H9 (cell line): Measurements from ENCODE around the gene HERC6. TPM values are rescaled to one million over a fixed set of nuclear protein-coding genes. Genes with fewer than 3 reads are reported as not detected.

Experiments
- DNase-seq: peaks from one replicate; pipeline ENCODE4 v3.0.0-alpha.2; 2017
- H2AFZ ChIP-seq: one replicate; pipeline ENCODE4 v1.6.1; 2013; ENCODE audit warnings: mild to moderate bottlenecking, low read length, control low read depth, moderate library complexity
- H2AK5ac ChIP-seq: 2 replicates; pipeline ENCODE4 v1.6.1; 2013; ENCODE audit warnings: low read length, control low read depth, mixed read lengths; ENCODE audit not compliant: insufficient read length
- H2BK120ac ChIP-seq: one replicate; pipeline ENCODE4 v1.6.1; 2013; ENCODE audit warnings: low read depth, mild to moderate bottlenecking, low read length, control low read depth, inconsistent platforms; ENCODE audit not compliant: poor library complexity, severe bottlenecking
- H2BK12ac ChIP-seq: 2 replicates; pipeline ENCODE4 v1.6.1; 2013; ENCODE audit warnings: low read length, control low read depth, mixed read lengths, low read depth; ENCODE audit not compliant: insufficient read length
- H2BK15ac ChIP-seq: 2 replicates; pipeline ENCODE4 v1.6.1; 2013; ENCODE audit warnings: low read depth, low read length, control low read depth
- H2BK20ac ChIP-seq: one replicate; pipeline ENCODE4 v1.6.1; 2013; ENCODE audit warnings: low read depth, mild to moderate bottlenecking, low read length, control low read depth, inconsistent platforms; ENCODE audit not compliant: poor library complexity, severe bottlenecking
- H2BK5ac ChIP-seq: 2 replicates; pipeline ENCODE4 v1.6.1; 2013; ENCODE audit warnings: low read length, control low read depth, mixed read lengths; ENCODE audit not compliant: insufficient read length
- H3K14ac ChIP-seq: 2 replicates; pipeline ENCODE4 v1.6.1; 2013; ENCODE audit warnings: low read length, control low read depth; ENCODE audit not compliant: insufficient read depth
- H3K18ac ChIP-seq: 2 replicates; pipeline ENCODE4 v1.6.1; 2013; ENCODE audit warnings: low read depth, mild to moderate bottlenecking, mixed read lengths, low read length, control low read depth; ENCODE audit not compliant: insufficient read length
- H3K23ac ChIP-seq: 2 replicates; pipeline ENCODE4 v1.6.1; 2013; ENCODE audit warnings: low read length, control low read depth, mixed read lengths, low read depth; ENCODE audit not compliant: insufficient read length
- H3K23me2 ChIP-seq: 2 replicates; pipeline ENCODE4 v1.6.1; 2013; ENCODE audit warnings: low read depth, mild to moderate bottlenecking, mixed read lengths, low read length, control low read depth; ENCODE audit not compliant: insufficient read length, poor library complexity, severe bottlenecking
- H3K27ac ChIP-seq: 2 replicates; pipeline ENCODE4 v1.5.1; 2013; ENCODE audit warnings: low read length, control low read depth, mixed read lengths, low read depth; ENCODE audit not compliant: insufficient read length
- H3K27me3 ChIP-seq: 2 replicates; pipeline ENCODE4 v1.6.1; 2013; ENCODE audit warnings: low read length, control low read depth, inconsistent platforms; ENCODE audit not compliant: insufficient read depth
- H3K4ac ChIP-seq: 2 replicates; pipeline ENCODE4 v1.6.1; 2013; ENCODE audit warnings: low read depth, mild to moderate bottlenecking, control low read depth, inconsistent platforms, low read length, moderate library complexity
- H3K4me1 ChIP-seq: 2 replicates; pipeline ENCODE4 v1.6.1; 2013; ENCODE audit warnings: low read length, control low read depth, inconsistent platforms; ENCODE audit not compliant: insufficient read depth
- H3K4me2 ChIP-seq: 2 replicates; pipeline ENCODE4 v1.6.1; 2013; ENCODE audit warnings: low read length, control low read depth, mixed read lengths; ENCODE audit not compliant: insufficient read length, insufficient read depth
- H3K56ac ChIP-seq: 2 replicates; pipeline ENCODE4 v1.6.1; 2013; ENCODE audit warnings: low read depth, mild to moderate bottlenecking, mixed read lengths, low read length, control low read depth; ENCODE audit not compliant: insufficient read length
- H3K79me1 ChIP-seq: 2 replicates; pipeline ENCODE4 v1.6.1; 2013; ENCODE audit warnings: low read depth, mild to moderate bottlenecking, moderate library complexity, low read length, control low read depth, inconsistent platforms; ENCODE audit not compliant: insufficient read depth, poor library complexity, severe bottlenecking
- H3K79me2 ChIP-seq: 2 replicates; pipeline ENCODE4 v1.6.1; 2013; ENCODE audit warnings: low read length, control low read depth, inconsistent platforms; ENCODE audit not compliant: insufficient read depth
- H3K9ac ChIP-seq: 2 replicates; pipeline ENCODE4 v1.6.1; 2013; ENCODE audit warnings: low read length, control low read depth, mixed read lengths; ENCODE audit not compliant: insufficient read length; ENCODE audit errors: extremely low read depth
- H3K9me3 ChIP-seq: one replicate; pipeline ENCODE4 v1.6.1; 2013; ENCODE audit warnings: low read depth, low read length, inconsistent platforms; ENCODE audit not compliant: control insufficient read depth
- H3T11ph ChIP-seq: one replicate; pipeline ENCODE4 v1.6.1; 2013; ENCODE audit warnings: mild to moderate bottlenecking, low read length, control low read depth, inconsistent platforms
- H4K20me1 ChIP-seq: one replicate; pipeline ENCODE4 v1.6.1; 2013; ENCODE audit not compliant: control insufficient read depth, insufficient read length, insufficient read depth
- H4K5ac ChIP-seq: 2 replicates; pipeline ENCODE4 v1.6.1; 2013; ENCODE audit warnings: low read depth, mild to moderate bottlenecking, mixed read lengths, low read length, control low read depth; ENCODE audit not compliant: insufficient read length
- H4K8ac ChIP-seq: replicated peaks from 2 replicates; pipeline ENCODE4 v1.6.1; 2013; ENCODE audit warnings: low read length, control low read depth, mixed read lengths, low read depth; ENCODE audit not compliant: insufficient read length
- H4K91ac ChIP-seq: 2 replicates; pipeline ENCODE4 v1.6.1; 2013; ENCODE audit warnings: low read depth, mild to moderate bottlenecking, moderate library complexity, mixed read lengths, low read length, control low read depth; ENCODE audit not compliant: insufficient read length
- H3K27ac Mint-ChIP-seq, 3 experiments: 2 replicates in 2 of 3; 3 replicates in 1 of 3; pipeline ENCODE4 v1.8.0; 2020 to 2021; ENCODE audit warnings: mixed read lengths in 3 of 3, mild to moderate bottlenecking in 1 of 3, moderate library complexity in 1 of 3
- H3K27me3 Mint-ChIP-seq: 2 replicates; pipeline ENCODE4 v1.8.0; 2021; ENCODE audit warnings: low read depth, mild to moderate bottlenecking, moderate library complexity, mixed read lengths
- H3K36me3 Mint-ChIP-seq, 3 experiments: 2 replicates in 2 of 3; 3 replicates in 1 of 3; pipeline ENCODE4 v1.8.0; 2020 to 2021; ENCODE audit warnings: low read depth in 3 of 3, mixed read lengths in 3 of 3; ENCODE audit not compliant: insufficient read depth in 1 of 3
- H3K4me1 Mint-ChIP-seq, 2 experiments: 2 replicates each; pipeline ENCODE4 v1.8.0; 2020; ENCODE audit warnings: mixed read lengths in 2 of 2
- H3K4me3 Mint-ChIP-seq, 2 experiments: 2 replicates in 1 of 2; 3 replicates in 1 of 2; pipeline ENCODE4 v1.8.0; 2020 to 2021; ENCODE audit warnings: mild to moderate bottlenecking in 2 of 2, mixed read lengths in 2 of 2, moderate library complexity in 1 of 2
- H3K9me3 Mint-ChIP-seq, 2 experiments: 2 replicates in 1 of 2; 3 replicates in 1 of 2; pipeline ENCODE4 v1.8.0; 2020; ENCODE audit warnings: mild to moderate bottlenecking in 2 of 2, mixed read lengths in 2 of 2, moderate library complexity in 1 of 2
- WGBS: extraction: QIAGEN DNeasy Blood & Tissue Kit; methylation state at CpG from one replicate; pipeline ENCODE4 v1.1.7; 2013; ENCODE audit warnings: missing lambda C conversion rate, low lambda C conversion rate, mixed read lengths; ENCODE audit not compliant: insufficient read length; ENCODE audit errors: extremely low coverage; 5-methylcytosine and 5-hydroxymethylcytosine counted together
- total RNA-seq: library from RNA; stranded (reverse); gene quantifications from 2 replicates; pipeline ENCODE4 v1.2.1, GENCODE V29; 2021
- TF ChIP-seq, protein P1 (sequence below): fragments of 200-600 bp; sonication (generic); conservative IDR thresholded peaks from 3 replicates; pipeline ENCODE4 v1.8.0; 2021; ENCODE audit warnings: antibody characterized with exemption, mild to moderate bottlenecking

Gene HERC6
- total RNA-seq, 1 experiment from 2014 or later, result 8.2 TPM

DNA sequence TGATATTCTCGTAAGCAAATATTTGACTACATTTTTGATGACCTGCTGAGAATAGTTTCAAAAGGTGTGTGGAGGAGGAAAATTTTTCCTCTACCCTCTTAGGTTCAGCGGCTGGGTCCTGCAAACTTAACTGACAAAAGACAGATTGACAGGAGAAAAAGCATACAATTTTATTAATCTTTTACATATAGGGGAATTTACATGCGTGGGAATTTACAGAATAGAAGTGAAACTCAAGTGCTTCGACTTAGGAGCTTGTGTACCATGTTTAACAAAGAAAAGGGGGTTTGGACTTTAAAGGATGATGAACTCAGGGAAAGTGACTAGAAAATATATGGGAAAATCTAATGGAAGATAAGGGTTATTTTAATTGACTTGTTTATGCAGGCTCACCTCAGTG lies 2.5 kb downstream of the HERC6 start:
- H3K4ac ChIP-seq, result no peak overlapping the region
- no peak overlapping the region for H2BK5ac ChIP-seq
- no peaks in the 10 kb centered on the region; the same call in 1 of the 2 replicates for H3K27me3 ChIP-seq
- no peak overlapping the region for H2BK12ac ChIP-seq
- no peak overlapping the region for H3K18ac ChIP-seq
- H2AFZ ChIP-seq, result no peak overlapping the region
- no peaks in the 10 kb centered on the region for H3K79me2 ChIP-seq
- H3K56ac ChIP-seq, result no peak overlapping the region
- no peak overlapping the region for H4K91ac ChIP-seq
- TF ChIP-seq, protein P1, sequence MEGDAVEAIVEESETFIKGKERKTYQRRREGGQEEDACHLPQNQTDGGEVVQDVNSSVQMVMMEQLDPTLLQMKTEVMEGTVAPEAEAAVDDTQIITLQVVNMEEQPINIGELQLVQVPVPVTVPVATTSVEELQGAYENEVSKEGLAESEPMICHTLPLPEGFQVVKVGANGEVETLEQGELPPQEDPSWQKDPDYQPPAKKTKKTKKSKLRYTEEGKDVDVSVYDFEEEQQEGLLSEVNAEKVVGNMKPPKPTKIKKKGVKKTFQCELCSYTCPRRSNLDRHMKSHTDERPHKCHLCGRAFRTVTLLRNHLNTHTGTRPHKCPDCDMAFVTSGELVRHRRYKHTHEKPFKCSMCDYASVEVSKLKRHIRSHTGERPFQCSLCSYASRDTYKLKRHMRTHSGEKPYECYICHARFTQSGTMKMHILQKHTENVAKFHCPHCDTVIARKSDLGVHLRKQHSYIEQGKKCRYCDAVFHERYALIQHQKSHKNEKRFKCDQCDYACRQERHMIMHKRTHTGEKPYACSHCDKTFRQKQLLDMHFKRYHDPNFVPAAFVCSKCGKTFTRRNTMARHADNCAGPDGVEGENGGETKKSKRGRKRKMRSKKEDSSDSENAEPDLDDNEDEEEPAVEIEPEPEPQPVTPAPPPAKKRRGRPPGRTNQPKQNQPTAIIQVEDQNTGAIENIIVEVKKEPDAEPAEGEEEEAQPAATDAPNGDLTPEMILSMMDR, result no peak
- Mint-ChIP-seq H3K27ac (no peak overlapping the region), H3K9me3 (no peaks in the 10 kb centered on the region), H3K36me3 (no peaks in the 10 kb centered on the region), H3K4me1 (peaks cover 3 to 9% of the 10 kb centered on the region in 2 experiments; a peak in 1 of 4 replicates), H3K4me3 (no peak overlapping the region), H3K27me3 (peaks cover 21% of the 10 kb centered on the region)
- H4K20me1 ChIP-seq, result no peaks in the 10 kb centered on the region
- H3K23ac ChIP-seq, result no peak overlapping the region
- H3K4me2 ChIP-seq, result no peak overlapping the region
- no peaks in the 10 kb centered on the region for H3K79me1 ChIP-seq
- no peak overlapping the region for H3K9ac ChIP-seq
- no peak overlapping the region for H3K14ac ChIP-seq
- no peak overlapping the region for H4K5ac ChIP-seq
- no peaks in the 10 kb centered on the region for H3K9me3 ChIP-seq
- H2BK20ac ChIP-seq, result no peak overlapping the region
- no CpG with 5 or more reads among the region's 4 CpGs for WGBS
- no peak for DNase-seq
- H3K23me2 ChIP-seq, result peaks cover 5% of the 10 kb centered on the region
- no peak overlapping the region for H2BK15ac ChIP-seq
- H2BK120ac ChIP-seq, result no peak overlapping the region
- H2AK5ac ChIP-seq, result no peak overlapping the region
- no peak overlapping the region for H4K8ac ChIP-seq
- H3K4me1 ChIP-seq, result no peaks in the 10 kb centered on the region
- no peak overlapping the region for H3T11ph ChIP-seq
- H3K27ac ChIP-seq, result no peak overlapping the region
